Measurements from ENCODE around the gene AKR7A3.
"Not testable (repeated sequence)": the region's sequence is repeated elsewhere in the genome, so short reads cannot be mapped to it uniquely, and the experiment has no call there.

Gene AKR7A3

DNA sequence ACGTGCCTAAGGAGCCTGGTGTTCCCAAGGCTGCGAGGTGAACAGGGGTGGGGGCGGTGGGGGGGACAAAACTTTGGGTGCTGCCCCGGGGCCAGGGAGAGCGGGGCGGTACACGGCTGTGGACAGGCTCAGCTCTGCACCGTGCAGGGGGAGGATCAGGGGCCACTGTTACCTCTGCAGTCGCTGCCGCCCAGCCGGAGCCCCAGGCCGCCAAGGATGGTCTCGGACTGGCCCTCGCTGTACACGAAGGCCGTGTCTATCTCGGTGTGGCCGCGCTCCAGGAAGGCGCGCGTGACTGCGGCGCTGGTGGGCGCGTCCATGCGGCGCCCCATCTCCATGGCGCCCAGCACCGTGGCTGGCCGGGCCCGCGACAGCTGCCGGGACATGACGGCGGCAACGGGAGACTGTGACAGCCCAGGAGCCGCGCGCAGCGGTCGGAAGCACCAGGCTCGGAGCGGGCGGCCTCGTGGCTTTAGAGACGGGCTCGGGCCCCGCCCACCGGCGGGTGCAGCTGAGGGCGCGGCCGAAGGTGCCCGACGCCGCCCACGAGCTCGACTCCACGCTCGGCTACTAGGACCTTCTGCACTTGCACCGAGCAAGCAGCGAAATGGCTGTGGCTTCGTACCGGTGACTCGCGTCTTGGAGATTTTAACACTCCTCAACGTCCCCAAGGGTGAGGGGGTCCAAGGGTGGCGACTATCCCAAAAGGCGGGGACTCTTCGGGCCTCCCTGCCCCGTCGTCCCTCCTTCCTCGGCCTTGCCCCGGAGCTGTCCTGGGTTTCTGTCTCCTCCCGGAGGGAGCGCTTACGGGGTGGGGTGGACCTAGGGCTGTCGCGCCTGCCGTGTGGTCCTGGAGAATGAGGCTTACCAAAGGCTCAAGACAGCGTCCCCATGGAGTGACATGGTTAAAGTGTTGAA is at the start of gene AKR7A3:
Gene AKR7A3 (minus strand): TSS at position 447 of the 918 bp plus-strand sequence. CDS start 61 bp downstream, at position 386.
- Mint-ChIP-seq H3K36me3 (peaks cover 12% of the 10 kb centered on the region), H3K4me3 (peak within 1 kb of the TSS; percentile 80)
- not testable (repeated sequence) for H3K27ac Mint-ChIP-seq, H3K27me3 Mint-ChIP-seq, H3K9me3 Mint-ChIP-seq, H3K4me1 Mint-ChIP-seq
- ATAC-seq (ENCODE audit: low read depth) = peak; percentile 96
- DNase-seq (ENCODE audit: low spot score in 2 of 2) = peak in 1 of 2 donors; percentile 33

DNA sequence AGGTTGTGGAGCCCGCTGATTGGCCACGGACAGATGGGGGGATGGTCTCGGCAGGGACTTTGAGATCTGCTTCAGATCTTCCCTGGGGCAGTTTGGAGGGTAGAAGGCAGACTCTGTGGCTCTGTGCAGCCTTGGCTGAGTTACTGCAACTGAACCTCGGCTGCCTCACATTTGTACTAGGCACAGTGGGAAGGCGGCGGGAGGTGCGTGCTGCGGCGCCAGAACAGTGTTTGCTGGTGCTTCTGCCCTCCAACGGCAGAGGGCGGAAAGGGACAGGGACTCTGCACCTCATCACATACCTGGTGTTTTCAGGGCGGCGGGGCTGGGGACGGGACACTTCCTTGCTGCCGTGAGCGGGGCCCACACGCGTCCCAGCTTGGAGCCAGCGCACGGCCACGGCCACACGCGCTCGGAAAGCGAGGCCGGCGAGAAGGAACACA is 49.8 kb upstream of the AKR7A3 start:
- H3K27me3 Mint-ChIP-seq = no peaks in the 10 kb centered on the region
- no peaks in the 10 kb centered on the region for H3K9me3 Mint-ChIP-seq
- DNase-seq (ENCODE audit: low spot score in 2 of 2) (no peak), ATAC-seq (ENCODE audit: low read depth) (no peak)
- H3K36me3 Mint-ChIP-seq = peaks cover 17% of the 10 kb centered on the region
- H3K4me1 Mint-ChIP-seq = peaks cover 5% of the 10 kb centered on the region
- H3K4me3 Mint-ChIP-seq = no peak overlapping the region
- H3K27ac Mint-ChIP-seq = no peak overlapping the region

DNA sequence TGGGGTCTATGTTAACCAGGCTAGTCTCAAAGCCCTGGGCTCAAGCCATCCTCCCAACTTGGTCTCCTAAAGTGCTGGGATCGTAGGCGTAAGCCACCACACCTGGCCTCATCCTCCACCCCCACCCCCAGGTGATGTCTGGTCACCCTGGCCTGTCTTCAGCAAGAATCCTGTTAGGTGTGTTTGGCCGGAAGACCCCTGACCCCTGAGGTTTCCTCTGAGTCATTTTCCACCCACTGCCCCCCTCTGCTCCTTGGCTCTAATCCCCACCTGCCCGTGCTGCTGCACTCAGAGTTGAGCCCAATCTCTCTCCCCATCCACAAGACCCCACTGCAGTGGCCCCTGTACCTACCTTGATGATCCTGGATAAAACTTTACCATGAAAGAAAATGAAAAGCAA is 48.7 kb upstream of the AKR7A3 start:
- no peak overlapping the region for H3K4me3 Mint-ChIP-seq

DNA sequence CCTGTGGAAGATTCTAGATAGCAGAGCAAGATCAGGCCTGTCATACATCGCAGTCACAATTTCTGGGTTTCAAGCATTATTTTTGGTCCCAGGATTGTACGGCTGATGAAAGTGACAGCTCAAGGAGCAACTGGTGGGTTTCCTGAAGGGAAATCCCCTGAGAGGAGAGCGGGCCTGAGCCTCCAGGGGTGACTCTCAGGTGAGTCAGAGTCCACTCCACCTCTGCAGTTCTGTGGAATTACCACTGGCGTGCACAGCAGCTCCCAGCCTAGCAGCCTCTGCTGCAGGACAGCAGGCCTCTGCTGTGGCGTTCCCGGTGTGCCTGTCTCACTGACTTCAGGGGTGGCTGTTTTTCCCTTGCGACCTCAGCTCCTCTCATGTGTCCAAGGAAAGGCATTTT is 48.0 kb upstream of the AKR7A3 start:
- Mint-ChIP-seq H3K36me3 (peaks cover 10% of the 10 kb centered on the region), H3K4me1 (peaks cover 2% of the 10 kb centered on the region), H3K27ac (no peak overlapping the region), H3K27me3 (no peaks in the 10 kb centered on the region), H3K4me3 (no peak overlapping the region), H3K9me3 (no peaks in the 10 kb centered on the region)
- ATAC-seq (ENCODE audit: low read depth) (no peak), DNase-seq (ENCODE audit: low spot score in 2 of 2) (no peak)

More for the DNA sequence above, 48.7 kb upstream of the AKR7A3 start:
- Mint-ChIP-seq H3K27me3 (no peaks in the 10 kb centered on the region), H3K4me1 (peaks cover 5% of the 10 kb centered on the region), H3K36me3 (peaks cover 10% of the 10 kb centered on the region), H3K9me3 (no peaks in the 10 kb centered on the region), H3K27ac (no peak overlapping the region)
- ATAC-seq (ENCODE audit: low read depth) = no peak
- DNase-seq (ENCODE audit: low spot score in 2 of 2) = no peak

DNA sequence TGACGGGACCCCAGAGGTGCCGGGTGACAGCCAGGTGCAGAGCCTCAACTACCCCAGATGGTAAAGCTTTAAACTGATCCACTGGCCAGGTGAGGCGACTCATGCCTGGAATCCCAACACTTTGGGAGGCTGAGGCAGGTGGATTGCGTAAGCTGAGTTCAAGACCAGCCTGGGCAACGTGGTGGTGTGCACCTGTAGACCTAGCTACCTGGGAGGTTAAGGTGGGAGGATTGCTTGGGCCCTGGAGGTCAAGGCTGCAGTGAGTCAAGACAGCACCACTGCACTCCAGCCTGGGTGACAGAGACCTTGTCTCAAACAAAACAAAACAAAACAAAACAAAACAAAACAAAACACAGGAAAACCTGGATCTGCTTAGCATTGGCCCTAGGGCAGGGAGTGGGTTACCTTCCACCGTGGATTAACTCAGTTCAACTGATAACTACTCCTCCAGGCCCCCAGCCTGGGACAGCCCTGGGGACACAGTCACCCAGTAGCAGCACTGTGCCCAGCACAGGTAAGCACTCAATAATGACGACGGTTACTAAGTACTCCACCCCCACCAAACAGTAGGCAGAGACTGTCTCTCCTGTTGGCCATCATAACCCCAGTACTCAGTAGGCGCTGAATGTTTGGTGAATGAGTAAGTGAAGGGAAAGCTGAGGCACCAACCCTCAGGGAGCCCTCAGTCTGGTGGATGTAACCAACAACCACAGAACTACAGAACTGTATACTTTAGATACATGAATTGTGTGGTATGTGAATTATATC is 45.2 kb upstream of the AKR7A3 start:
- ATAC-seq (ENCODE audit: low read depth) (no peak), DNase-seq (ENCODE audit: low spot score in 2 of 2) (no peak)
- Mint-ChIP-seq H3K9me3 (no peaks in the 10 kb centered on the region), H3K27ac (no peak overlapping the region), H3K4me3 (no peak overlapping the region), H3K4me1 (no peaks in the 10 kb centered on the region), H3K27me3 (no peaks in the 10 kb centered on the region), H3K36me3 (peaks cover 5% of the 10 kb centered on the region)

DNA sequence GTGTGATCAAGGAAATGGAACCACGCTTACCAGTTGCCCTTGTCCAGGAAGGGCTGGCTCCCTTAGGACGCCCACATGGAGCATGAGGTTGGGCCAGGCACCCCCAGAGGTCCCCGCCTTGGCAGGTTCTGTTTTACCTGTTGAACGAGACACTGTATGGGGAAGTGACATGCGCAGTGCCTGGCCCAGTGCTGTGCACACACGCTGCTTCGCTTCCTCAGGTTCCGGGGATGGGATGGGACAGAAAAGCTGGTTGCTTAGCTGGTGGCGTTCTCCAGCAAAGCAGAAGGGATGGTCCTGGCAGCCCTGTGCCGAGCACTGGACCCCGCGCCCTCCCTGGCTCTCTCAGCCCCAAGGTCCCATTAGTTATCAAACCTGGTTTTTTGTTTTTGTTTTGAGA is 44.3 kb upstream of the AKR7A3 start:
- no peaks in the 10 kb centered on the region for H3K9me3 Mint-ChIP-seq
- ATAC-seq (ENCODE audit: low read depth) = no peak
- DNase-seq (ENCODE audit: low spot score in 2 of 2) = no peak
- no peak overlapping the region for H3K27ac Mint-ChIP-seq
- peaks cover 5% of the 10 kb centered on the region for H3K36me3 Mint-ChIP-seq
- no peaks in the 10 kb centered on the region for H3K4me1 Mint-ChIP-seq
- H3K4me3 Mint-ChIP-seq = no peak overlapping the region
- H3K27me3 Mint-ChIP-seq = no peaks in the 10 kb centered on the region

DNA sequence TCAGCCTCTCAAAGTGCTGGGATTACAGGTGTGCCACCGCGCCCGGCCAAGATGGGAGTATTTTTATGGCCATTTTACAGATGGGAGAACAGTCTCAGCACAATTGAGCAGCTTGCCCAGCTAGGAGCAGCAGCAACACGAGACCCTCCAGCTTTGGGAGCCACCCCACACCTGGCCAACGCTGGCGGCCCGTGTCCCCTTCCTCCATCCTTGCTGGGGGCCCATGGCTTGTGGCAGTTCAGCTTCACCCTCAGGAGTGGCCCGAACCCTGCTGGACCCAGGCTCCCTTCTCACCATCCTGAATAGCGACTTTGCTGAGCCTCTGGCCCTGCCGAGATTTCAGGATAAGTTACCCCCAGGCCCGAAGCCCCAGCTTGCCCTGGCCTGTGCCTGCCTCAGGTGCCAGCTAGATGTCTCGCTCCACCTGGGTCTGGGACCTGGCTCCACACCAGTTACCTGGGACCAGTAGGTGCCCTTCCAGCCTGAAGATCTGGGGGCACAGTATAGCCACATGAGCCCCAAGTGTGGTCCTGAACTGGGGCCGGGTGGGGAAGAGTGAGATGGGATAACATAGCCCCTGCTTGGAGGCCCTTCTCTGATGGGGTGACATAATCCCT is 42.8 kb upstream of the AKR7A3 start:
- Mint-ChIP-seq H3K9me3 (no peaks in the 10 kb centered on the region), H3K36me3 (peaks cover 5% of the 10 kb centered on the region), H3K4me1 (no peaks in the 10 kb centered on the region), H3K27me3 (no peaks in the 10 kb centered on the region), H3K27ac (no peak overlapping the region), H3K4me3 (no peak overlapping the region)
- DNase-seq (ENCODE audit: low spot score in 2 of 2) (no peak), ATAC-seq (ENCODE audit: low read depth) (no peak)

DNA sequence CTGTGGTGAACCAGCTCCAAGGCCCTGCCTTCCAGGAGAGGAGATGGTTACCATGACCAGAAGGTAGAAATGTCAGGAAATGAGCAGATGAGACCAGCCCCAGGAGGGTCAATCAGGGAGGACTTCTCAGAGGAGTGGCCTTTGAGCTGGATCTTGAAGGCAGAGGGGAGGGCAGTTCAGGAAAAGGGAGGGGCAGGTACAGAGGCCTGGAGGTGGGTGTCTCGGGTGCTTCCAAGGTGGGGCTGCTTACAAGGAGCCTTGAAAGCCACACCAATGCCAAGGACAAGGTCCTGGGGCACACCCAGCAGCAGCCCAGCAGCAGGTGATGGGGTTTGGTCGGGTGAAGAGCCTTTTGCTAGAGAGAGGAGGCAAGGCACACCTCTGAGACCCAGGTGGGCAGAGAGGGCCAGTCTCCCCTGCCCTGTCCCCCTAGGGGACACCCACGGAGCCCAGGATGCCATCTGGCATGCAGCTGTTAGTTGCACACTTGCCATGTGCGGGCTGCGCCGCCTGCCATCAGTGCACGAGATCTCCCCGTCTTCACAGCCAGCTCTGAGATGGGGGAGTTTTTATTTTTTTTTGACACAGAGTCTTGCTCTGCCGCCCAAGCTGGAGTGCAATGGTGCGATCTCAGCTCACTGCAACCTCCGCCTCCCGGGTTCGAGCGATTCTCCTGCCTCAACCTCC is 42.0 kb upstream of the AKR7A3 start:
- Mint-ChIP-seq H3K27ac (no peak overlapping the region), H3K4me1 (peaks cover 3% of the 10 kb centered on the region), H3K4me3 (no peak overlapping the region), H3K36me3 (peaks cover 5% of the 10 kb centered on the region), H3K9me3 (no peaks in the 10 kb centered on the region), H3K27me3 (no peaks in the 10 kb centered on the region)
- no peak for ATAC-seq (ENCODE audit: low read depth)
- DNase-seq (ENCODE audit: low spot score in 2 of 2) = no peak

DNA sequence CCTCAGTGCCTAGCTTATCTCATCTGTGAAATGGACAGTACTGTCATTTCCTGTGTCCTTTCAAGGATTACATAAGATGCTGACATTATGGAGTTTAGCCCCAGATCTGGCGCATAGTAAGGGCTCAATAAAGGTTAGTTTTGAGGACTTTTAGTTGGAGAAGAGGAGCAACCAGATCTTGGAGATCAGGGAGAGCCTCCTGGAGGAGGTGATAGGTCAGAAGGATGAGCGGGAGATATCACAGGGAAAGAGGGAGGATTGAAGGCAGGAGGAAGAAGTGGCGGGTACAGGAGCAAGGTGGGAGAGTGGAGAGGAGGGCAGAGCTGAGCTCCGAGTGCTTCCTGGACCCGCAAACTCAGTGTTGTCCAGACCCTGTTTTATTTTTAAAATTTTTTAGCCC is 41.0 kb upstream of the AKR7A3 start:
- Mint-ChIP-seq H3K27ac (no peak overlapping the region), H3K9me3 (no peaks in the 10 kb centered on the region), H3K4me3 (no peak overlapping the region), H3K27me3 (no peaks in the 10 kb centered on the region), H3K36me3 (peaks cover 5% of the 10 kb centered on the region), H3K4me1 (peaks cover 3% of the 10 kb centered on the region)
- ATAC-seq (ENCODE audit: low read depth) (no peak), DNase-seq (ENCODE audit: low spot score in 2 of 2) (no peak)

DNA sequence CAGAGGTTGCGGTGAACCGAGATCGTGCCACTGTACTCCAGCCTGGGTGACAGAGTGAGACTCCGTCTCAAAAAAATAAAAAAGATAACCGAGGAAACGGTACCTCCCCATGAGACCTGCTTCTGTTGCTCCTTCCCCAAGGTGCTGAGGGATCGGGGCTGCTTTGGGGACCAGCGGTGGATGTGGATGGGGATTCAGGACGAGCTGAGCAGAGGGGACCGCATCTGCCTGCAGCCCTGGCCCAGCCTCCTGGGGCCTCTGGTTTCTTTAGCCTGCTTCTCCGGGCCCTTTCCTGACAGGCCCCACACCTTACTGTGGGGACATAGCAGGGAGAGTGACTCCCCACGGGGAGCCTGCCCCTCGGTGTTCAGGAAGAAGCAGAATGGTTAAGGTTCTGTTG is 40.6 kb upstream of the AKR7A3 start:
- peaks cover 5% of the 10 kb centered on the region for H3K36me3 Mint-ChIP-seq
- DNase-seq (ENCODE audit: low spot score in 2 of 2) = no peak
- peaks cover 3% of the 10 kb centered on the region for H3K4me1 Mint-ChIP-seq
- no peak overlapping the region for H3K4me3 Mint-ChIP-seq
- no peak for ATAC-seq (ENCODE audit: low read depth)
- no peaks in the 10 kb centered on the region for H3K27me3 Mint-ChIP-seq
- H3K27ac Mint-ChIP-seq = no peak overlapping the region
- no peaks in the 10 kb centered on the region for H3K9me3 Mint-ChIP-seq

DNA sequence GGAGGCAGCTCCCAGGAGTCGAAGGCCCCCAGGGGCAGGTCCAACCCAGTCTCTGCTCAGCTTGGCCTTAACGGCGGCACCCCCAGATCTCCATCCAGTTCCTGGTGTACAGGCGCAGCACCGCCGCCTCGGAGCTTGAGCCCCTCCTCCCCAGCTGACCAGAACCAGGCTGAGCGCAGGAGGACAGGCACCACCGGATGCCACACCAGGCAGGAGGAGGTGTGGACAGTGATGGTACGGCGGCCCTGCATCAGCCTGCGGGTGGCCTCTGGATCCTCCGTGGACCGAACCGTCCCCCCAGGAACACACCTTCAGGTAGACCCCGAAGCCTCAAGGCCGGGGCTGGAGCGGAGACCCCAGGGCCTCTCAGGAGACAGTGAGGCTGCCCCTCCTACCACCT is 39.9 kb upstream of the AKR7A3 start:
- Mint-ChIP-seq H3K36me3 (peaks cover 5% of the 10 kb centered on the region), H3K4me1 (peaks cover 3% of the 10 kb centered on the region), H3K27me3 (no peaks in the 10 kb centered on the region), H3K9me3 (no peaks in the 10 kb centered on the region), H3K4me3 (no peak overlapping the region), H3K27ac (no peak overlapping the region)
- DNase-seq (ENCODE audit: low spot score in 2 of 2) (no peak), ATAC-seq (ENCODE audit: low read depth) (no peak)

DNA sequence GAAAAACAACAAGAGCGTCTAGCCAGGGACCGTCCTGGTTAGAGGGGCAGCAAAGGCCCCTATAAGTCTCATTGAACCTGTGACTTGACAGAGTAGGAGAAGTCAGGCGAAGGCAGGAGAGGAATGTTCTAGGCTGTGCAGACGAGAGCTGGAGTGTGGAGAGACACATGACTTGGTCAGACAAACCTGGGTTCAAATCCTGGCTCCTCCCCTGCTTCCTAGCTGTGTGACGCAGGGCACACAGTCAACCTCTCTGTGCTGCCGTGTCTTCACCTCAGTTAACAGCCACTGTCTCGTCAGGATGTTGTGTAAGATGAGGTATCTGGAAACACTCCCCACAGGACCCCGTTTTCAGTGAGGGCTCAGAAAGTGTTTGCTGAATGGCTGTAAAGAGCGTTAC is 39.2 kb upstream of the AKR7A3 start:
- no peak for DNase-seq (ENCODE audit: low spot score in 2 of 2)
- ATAC-seq (ENCODE audit: low read depth) = no peak
- no peak overlapping the region for H3K4me3 Mint-ChIP-seq
- no peaks in the 10 kb centered on the region for H3K27me3 Mint-ChIP-seq
- peaks cover 3% of the 10 kb centered on the region for H3K4me1 Mint-ChIP-seq
- no peaks in the 10 kb centered on the region for H3K9me3 Mint-ChIP-seq
- H3K36me3 Mint-ChIP-seq = peaks cover 5% of the 10 kb centered on the region
- no peak overlapping the region for H3K27ac Mint-ChIP-seq

DNA sequence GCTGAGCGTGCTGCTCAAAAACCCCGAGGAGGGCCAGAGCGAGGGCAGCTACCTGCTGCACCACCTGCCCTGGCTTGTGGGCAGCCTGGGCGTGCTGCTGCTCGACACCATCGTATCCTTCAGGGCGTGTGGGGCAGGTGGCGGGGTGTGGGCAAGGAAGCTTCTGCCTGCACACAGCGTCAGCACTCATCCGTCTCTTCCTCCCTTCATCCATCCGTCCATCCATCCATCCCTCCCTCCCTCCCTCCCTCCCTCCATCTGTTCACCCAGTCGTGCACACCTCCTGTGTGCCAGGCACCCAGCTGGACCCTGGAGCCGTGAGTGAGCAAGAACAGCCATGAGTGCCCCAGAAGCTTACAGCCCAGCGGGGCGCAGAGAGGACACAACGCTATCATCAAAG is 38.7 kb upstream of the AKR7A3 start:
- H3K36me3 Mint-ChIP-seq = peaks cover 8% of the 10 kb centered on the region
- no peak for ATAC-seq (ENCODE audit: low read depth)
- no peaks in the 10 kb centered on the region for H3K9me3 Mint-ChIP-seq
- H3K4me1 Mint-ChIP-seq = peaks cover 3% of the 10 kb centered on the region
- H3K27me3 Mint-ChIP-seq = no peaks in the 10 kb centered on the region
- DNase-seq (ENCODE audit: low spot score in 2 of 2) = no peak
- H3K4me3 Mint-ChIP-seq = no peak overlapping the region
- H3K27ac Mint-ChIP-seq = no peak overlapping the region

DNA sequence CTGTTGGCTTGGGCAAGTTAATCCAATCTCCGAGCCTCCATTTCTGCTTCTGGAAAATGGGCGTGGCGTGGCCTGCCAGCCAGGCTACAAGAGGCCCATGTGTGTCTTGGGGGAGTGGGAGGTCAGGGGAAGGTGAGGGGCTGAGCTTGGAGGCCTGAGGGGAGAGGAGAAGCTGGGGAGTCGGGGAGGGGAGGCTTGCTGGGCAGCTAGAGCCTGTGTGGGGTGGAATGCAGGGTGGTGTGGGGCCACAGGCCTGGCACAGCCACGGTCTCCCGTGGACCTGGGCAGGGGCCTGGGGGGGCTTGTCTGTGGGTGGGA is 38.1 kb upstream of the AKR7A3 start:
- Mint-ChIP-seq H3K27ac (no peak overlapping the region), H3K27me3 (no peaks in the 10 kb centered on the region), H3K9me3 (no peaks in the 10 kb centered on the region), H3K36me3 (peaks cover 8% of the 10 kb centered on the region), H3K4me1 (peaks cover 3% of the 10 kb centered on the region), H3K4me3 (no peak overlapping the region)
- no peak for DNase-seq (ENCODE audit: low spot score in 2 of 2)
- ATAC-seq (ENCODE audit: low read depth) = no peak

Measured in memory B cell (primary cell).